Activated naive CD8-positive, alpha-beta T cell treated with anti-CD3 and anti-CD28 coated beads, Interleukin-2, amount 10 ng/mL, durations not matched to agents 7 days and 5 days (primary cell): ENCODE data around the gene KEAP1. TPM values are rescaled to one million over a fixed set of nuclear protein-coding genes. Genes with fewer than 3 reads are reported as not detected.
A peak's percentile ranks its signal among the peaks of the same experiment; 100 is the strongest.

ENCODE experiments used
- ATAC-seq: fragments of 150-1000 bp; cut with Tn5 transposase; one replicate; pipeline ENCODE4 v1.10.0; 2021; ENCODE audit warnings: low read depth, moderate library complexity
- POLR2A ChIA-PET: fragments of 350-600 bp; sonication (Branson Sonifier 250); formaldehyde crosslinking; loops from one replicate; lab custom pipeline; 2021; ENCODE audit warnings: antibody characterized with exemption; lab: Charles Lee
- DNase-seq: peaks from one replicate; pipeline ENCODE4 v3.0.0; 2021
- H3K27ac Mint-ChIP-seq: one replicate; pipeline ENCODE4 v1.8.0; 2022; ENCODE audit warnings: mild to moderate bottlenecking, mixed read lengths
- H3K27me3 Mint-ChIP-seq: one replicate; pipeline ENCODE4 v1.8.0; 2022; ENCODE audit warnings: mild to moderate bottlenecking, moderate library complexity, mixed read lengths
- H3K36me3 Mint-ChIP-seq: one replicate; pipeline ENCODE4 v1.8.0; 2021; ENCODE audit warnings: mild to moderate bottlenecking, mixed read lengths
- H3K4me1 Mint-ChIP-seq: one replicate; pipeline ENCODE4 v1.8.0; 2021; ENCODE audit warnings: mixed read lengths
- H3K4me3 Mint-ChIP-seq: one replicate; pipeline ENCODE4 v1.8.0; 2022; ENCODE audit warnings: mild to moderate bottlenecking, moderate library complexity, mixed read lengths
- H3K9me3 Mint-ChIP-seq: one replicate; pipeline ENCODE4 v1.8.0; 2021; ENCODE audit warnings: mixed read lengths
- microRNA-seq: library from miRNA; unstranded; fragments of <30 nt; microRNA quantifications from one replicate; pipeline ENCODE4 v1.2.0, GENCODE V29; 2022
- total RNA-seq, 2 experiments: library from RNA; stranded (reverse); gene quantifications; one replicate each; pipeline ENCODE4 v1.2.3, GENCODE V29; 2021

The KEAP1 gene
- total RNA-seq, 2 experiments from 2014 or later: 82.2 to 82.7 TPM

- peaks cover 22% of the 10 kb centered on the region for H3K36me3 Mint-ChIP-seq
- peak; percentile 21 for ATAC-seq
- DNase-seq: no peak
- H3K4me3 Mint-ChIP-seq: no peak overlapping the region
- H3K9me3 Mint-ChIP-seq: no peaks in the 10 kb centered on the region
- POLR2A ChIA-PET: interaction anchor here (0.6 kb wide), 2 partner anchors 280 to 331 kb away, joined by 3 to 4 read pairs; no protein-coding TSS in a partner anchor
- peaks cover 26% of the 10 kb centered on the region for H3K4me1 Mint-ChIP-seq
- no peaks in the 10 kb centered on the region for H3K27me3 Mint-ChIP-seq
- H3K27ac Mint-ChIP-seq: no peak overlapping the region
Observed at GRCh38 chr19:10450853-10451609, 52.1 kb downstream of the KEAP1 start.

GRCh38 chr19:10450191-10450852, 52.8 kb downstream of the KEAP1 start:
- no peak overlapping the region for H3K4me3 Mint-ChIP-seq
- no peak overlapping the region for H3K27ac Mint-ChIP-seq
- DNase-seq (no peak), ATAC-seq (no peak)
- no peaks in the 10 kb centered on the region for H3K27me3 Mint-ChIP-seq
- H3K9me3 Mint-ChIP-seq: no peaks in the 10 kb centered on the region
- POLR2A ChIA-PET: no interaction called here
- H3K36me3 Mint-ChIP-seq: peaks cover 19% of the 10 kb centered on the region
- H3K4me1 Mint-ChIP-seq: peaks cover 26% of the 10 kb centered on the region

- no peak overlapping the region for H3K27ac Mint-ChIP-seq
- DNase-seq (no peak), ATAC-seq (no peak)
- no peak overlapping the region for H3K4me3 Mint-ChIP-seq
- H3K36me3 Mint-ChIP-seq: peaks cover 17% of the 10 kb centered on the region
- no peaks in the 10 kb centered on the region for H3K27me3 Mint-ChIP-seq
- peaks cover 26% of the 10 kb centered on the region for H3K4me1 Mint-ChIP-seq
- POLR2A ChIA-PET: no interaction called here
- H3K9me3 Mint-ChIP-seq: no peaks in the 10 kb centered on the region
Observed at GRCh38 chr19:10449037-10449436, 54.1 kb downstream of the KEAP1 start.

- POLR2A ChIA-PET: no interaction called here
- Mint-ChIP-seq H3K4me3 (no peak overlapping the region), H3K27me3 (no peaks in the 10 kb centered on the region), H3K9me3 (no peaks in the 10 kb centered on the region), H3K27ac (no peak overlapping the region), H3K4me1 (peaks cover 3% of the 10 kb centered on the region), H3K36me3 (peaks cover 8% of the 10 kb centered on the region)
- DNase-seq (no peak), ATAC-seq (no peak)
Observed at GRCh38 chr19:10442698-10443097, 60.5 kb downstream of the KEAP1 start.

- Mint-ChIP-seq H3K27ac (no peak overlapping the region), H3K36me3 (peaks cover 5% of the 10 kb centered on the region), H3K4me1 (peaks cover 14% of the 10 kb centered on the region), H3K27me3 (no peaks in the 10 kb centered on the region), H3K4me3 (no peak overlapping the region), H3K9me3 (no peaks in the 10 kb centered on the region)
- DNase-seq (no peak), ATAC-seq (no peak)
- POLR2A ChIA-PET: interaction anchor here (0.6 to 0.8 kb wide), 2 partner anchors 18 to 157 kb away, joined by 3 read pairs; no protein-coding TSS in a partner anchor
Observed at GRCh38 chr19:10439588-10439987, 63.6 kb downstream of the KEAP1 start.

Small RNA genes lying within 50 kb of the gene (microRNA-seq; reads per million reads assigned to microRNA genes)
- gene MIR1238: not detected

Other genes starting within 250 kb of the KEAP1 start
- 10 to 100 TPM in 1 of 2 experiments, 1 to 10 TPM in 1; 9.5 to 11.7 TPM for gene ICAM1, start 232.2 kb downstream of the KEAP1 start, total RNA-seq
- 1 to 10 TPM; 1.2 to 1.7 TPM for gene ICAM4, start 216.4 kb downstream of the KEAP1 start, total RNA-seq
- gene ICAM5, start 213.4 kb downstream of the KEAP1 start, total RNA-seq: under 1 TPM; 0.62 to 0.83 TPM
- gene ZGLP1, start 193.5 kb downstream of the KEAP1 start, total RNA-seq: 1 to 10 TPM; 3.9 to 5.0 TPM
- gene FDX2, start 187.3 kb downstream of the KEAP1 start, total RNA-seq: 1 to 10 TPM; 7.6 to 9.4 TPM
- 10 to 100 TPM; 77.9 to 78.5 TPM for gene RAVER1, start 169.8 kb downstream of the KEAP1 start, total RNA-seq
- gene ICAM3, start 163.7 kb downstream of the KEAP1 start, total RNA-seq: 100 to 1,000 TPM; 182 to 189 TPM
- 100 to 1,000 TPM; 277 to 290 TPM for gene TYK2, start 122.8 kb downstream of the KEAP1 start, total RNA-seq
- gene CDC37, start 99.8 kb downstream of the KEAP1 start, total RNA-seq: 100 to 1,000 TPM; 242 to 248 TPM
- 10 to 100 TPM; 28.2 to 29.2 TPM for gene PDE4A, start 82.8 kb downstream of the KEAP1 start, total RNA-seq
- 1 to 10 TPM; 3.3 to 4.7 TPM for gene S1PR5, start 14.1 kb upstream of the KEAP1 start, total RNA-seq
- gene ATG4D, start 40.5 kb upstream of the KEAP1 start, total RNA-seq: 10 to 100 TPM; 50.4 to 66.6 TPM
- gene KRI1, start 62.7 kb upstream of the KEAP1 start, total RNA-seq: 10 to 100 TPM; 76.2 to 85.4 TPM
- 10 to 100 TPM; 93.0 to 95.9 TPM for gene CDKN2D, start 65.6 kb upstream of the KEAP1 start, total RNA-seq
- not detected for gene AP1M2, start 84.0 kb upstream of the KEAP1 start, total RNA-seq
- 100 to 1,000 TPM; 155 to 156 TPM for gene SLC44A2, start 122.2 kb upstream of the KEAP1 start, total RNA-seq
- gene ILF3, start 151.0 kb upstream of the KEAP1 start, total RNA-seq: 100 to 1,000 TPM; 344 to 354 TPM
- 10 to 100 TPM; 35.9 to 37.7 TPM for gene QTRT1, start 198.1 kb upstream of the KEAP1 start, total RNA-seq
- 100 to 1,000 TPM; 249 to 259 TPM for gene DNM2, start 214.7 kb upstream of the KEAP1 start, total RNA-seq